GM23338 (cell line): ENCODE results near the gene BCKDHA.
"Not testable (repeated sequence)": the region's sequence is repeated elsewhere in the genome, so short reads cannot be mapped to it uniquely, and the experiment has no call there.

Source experiments
- CTCF ChIP-seq, 2 experiments: fragments of 200-600 bp in 1 of 2; sonication (generic) in 1 of 2; conservative IDR thresholded peaks; 2 replicates each; pipeline versions ENCODE4 v1.5.1 to v1.6.1; 2016 to 2017; ENCODE audit warnings: antibody characterized with exemption in 2 of 2, low read depth in 2 of 2, mild to moderate bottlenecking in 2 of 2, moderate library complexity in 1 of 2
- POLR2AphosphoS5 ChIP-seq: IDR thresholded peaks from 2 replicates; pipeline ENCODE4 v1.6.1; 2016; ENCODE audit warnings: antibody characterized with exemption, low read depth

GRCh38 chr19:41408846-41409245, 11.2 kb downstream of the BCKDHA start:
- not testable (repeated sequence) for TF ChIP-seq CTCF (conservative IDR thresholded peaks at IDR 0.05; ENCODE audit: low read depth in 2 of 2); POLR2AphosphoS5
